ENCODE results near the gene KRTAP2-3.
"Not testable (repeated sequence)": the region's sequence is repeated elsewhere in the genome, so short reads cannot be mapped to it uniquely, and the experiment has no call there.

KRTAP2-3 gene

DNA sequence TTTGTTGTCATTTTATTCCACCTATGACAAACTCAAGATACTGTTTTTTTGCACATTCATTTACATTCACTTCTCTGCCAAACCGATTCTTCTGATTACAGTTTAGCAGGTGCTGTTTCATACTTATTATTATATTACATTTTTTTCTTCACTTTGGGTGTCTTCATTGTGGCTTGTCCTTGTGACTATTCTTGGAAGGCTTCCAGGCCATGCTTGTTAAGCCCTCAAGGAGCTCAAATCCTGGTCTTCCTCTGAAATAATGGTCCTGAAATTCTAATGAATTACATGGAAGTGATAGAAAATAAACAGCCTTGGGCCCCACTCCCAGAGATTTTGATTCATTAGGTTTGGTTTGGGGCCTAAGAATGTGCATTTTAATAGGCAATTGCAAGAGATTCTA, 4.4 kb upstream of the KRTAP2-3 start:
- DNase-seq (ENCODE audit: low read depth): no peak
- H3K4me3 ChIP-seq (ENCODE audit: low read depth, low read length): no peak overlapping the region
- TF ChIP-seq, protein P1, sequence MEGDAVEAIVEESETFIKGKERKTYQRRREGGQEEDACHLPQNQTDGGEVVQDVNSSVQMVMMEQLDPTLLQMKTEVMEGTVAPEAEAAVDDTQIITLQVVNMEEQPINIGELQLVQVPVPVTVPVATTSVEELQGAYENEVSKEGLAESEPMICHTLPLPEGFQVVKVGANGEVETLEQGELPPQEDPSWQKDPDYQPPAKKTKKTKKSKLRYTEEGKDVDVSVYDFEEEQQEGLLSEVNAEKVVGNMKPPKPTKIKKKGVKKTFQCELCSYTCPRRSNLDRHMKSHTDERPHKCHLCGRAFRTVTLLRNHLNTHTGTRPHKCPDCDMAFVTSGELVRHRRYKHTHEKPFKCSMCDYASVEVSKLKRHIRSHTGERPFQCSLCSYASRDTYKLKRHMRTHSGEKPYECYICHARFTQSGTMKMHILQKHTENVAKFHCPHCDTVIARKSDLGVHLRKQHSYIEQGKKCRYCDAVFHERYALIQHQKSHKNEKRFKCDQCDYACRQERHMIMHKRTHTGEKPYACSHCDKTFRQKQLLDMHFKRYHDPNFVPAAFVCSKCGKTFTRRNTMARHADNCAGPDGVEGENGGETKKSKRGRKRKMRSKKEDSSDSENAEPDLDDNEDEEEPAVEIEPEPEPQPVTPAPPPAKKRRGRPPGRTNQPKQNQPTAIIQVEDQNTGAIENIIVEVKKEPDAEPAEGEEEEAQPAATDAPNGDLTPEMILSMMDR (IDR thresholded peaks at IDR 0.05; ENCODE audit: low read depth, low read length): no peak
- no peak for TF ChIP-seq POLR2A (IDR thresholded peaks at IDR 0.05; ENCODE audit: extremely low read depth, insufficient read length)
- no peak for TF ChIP-seq MYC (IDR thresholded peaks at IDR 0.05; ENCODE audit: low read depth, low read length)
- TF ChIP-seq, protein P2, sequence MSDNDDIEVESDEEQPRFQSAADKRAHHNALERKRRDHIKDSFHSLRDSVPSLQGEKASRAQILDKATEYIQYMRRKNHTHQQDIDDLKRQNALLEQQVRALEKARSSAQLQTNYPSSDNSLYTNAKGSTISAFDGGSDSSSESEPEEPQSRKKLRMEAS (IDR thresholded peaks at IDR 0.05; ENCODE audit: low read depth, low read length): no peak

DNA sequence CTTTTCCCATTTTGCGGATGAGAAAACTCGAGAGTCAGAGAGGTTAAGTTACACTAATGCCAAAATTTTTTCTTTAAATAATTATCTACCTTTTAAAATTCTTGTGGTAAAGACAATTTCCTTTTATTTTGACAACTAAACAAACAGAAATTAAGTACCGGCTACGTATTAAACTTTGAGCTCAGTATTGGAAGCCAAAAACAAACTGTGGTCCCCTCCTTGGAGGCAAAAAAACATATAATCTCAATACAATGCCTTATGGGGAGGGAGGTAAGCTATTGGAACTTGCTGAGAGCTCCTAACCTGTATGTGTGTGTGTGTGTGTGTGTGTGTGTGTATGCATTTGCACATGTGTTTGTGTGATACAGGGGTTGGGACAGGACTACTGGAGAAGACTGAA, 3.5 kb upstream of the KRTAP2-3 start:
- no peak for DNase-seq (ENCODE audit: low read depth)
- TF ChIP-seq POLR2A (IDR thresholded peaks at IDR 0.05; ENCODE audit: extremely low read depth, insufficient read length): no peak
- TF ChIP-seq, protein P2 (IDR thresholded peaks at IDR 0.05; ENCODE audit: low read depth, low read length): no peak
- TF ChIP-seq, protein P1 (IDR thresholded peaks at IDR 0.05; ENCODE audit: low read depth, low read length): no peak
- TF ChIP-seq MYC (IDR thresholded peaks at IDR 0.05; ENCODE audit: low read depth, low read length): no peak
- H3K4me3 ChIP-seq (ENCODE audit: low read depth, low read length): no peak overlapping the region

DNA sequence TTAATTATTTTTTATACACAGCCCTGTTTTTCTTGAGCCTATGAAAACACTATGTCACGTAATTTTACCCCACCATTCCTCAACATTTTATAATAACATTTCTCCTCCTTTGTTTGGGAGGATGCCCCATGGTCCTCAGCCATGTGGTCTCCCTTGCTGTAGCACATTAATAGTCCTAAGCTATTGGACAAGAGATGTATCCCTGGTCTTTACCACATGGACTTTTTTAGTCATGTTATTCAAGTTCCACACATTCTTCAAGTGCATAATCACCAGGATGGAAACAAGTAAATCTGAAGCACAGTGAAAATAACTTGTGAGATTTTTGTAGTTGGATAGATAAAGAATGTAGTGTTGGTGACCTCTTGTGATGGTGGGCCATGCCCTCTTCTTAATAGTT, 2.0 kb upstream of the KRTAP2-3 start:
- no peak for DNase-seq (ENCODE audit: low read depth)
- H3K4me3 ChIP-seq (ENCODE audit: low read depth, low read length): no peak overlapping the region
- TF ChIP-seq, protein P2 (IDR thresholded peaks at IDR 0.05; ENCODE audit: low read depth, low read length): no peak
- TF ChIP-seq, protein P1 (IDR thresholded peaks at IDR 0.05; ENCODE audit: low read depth, low read length): no peak
- TF ChIP-seq POLR2A (IDR thresholded peaks at IDR 0.05; ENCODE audit: extremely low read depth, insufficient read length) (no peak), MYC (IDR thresholded peaks at IDR 0.05; ENCODE audit: low read depth, low read length) (no peak)

DNA sequence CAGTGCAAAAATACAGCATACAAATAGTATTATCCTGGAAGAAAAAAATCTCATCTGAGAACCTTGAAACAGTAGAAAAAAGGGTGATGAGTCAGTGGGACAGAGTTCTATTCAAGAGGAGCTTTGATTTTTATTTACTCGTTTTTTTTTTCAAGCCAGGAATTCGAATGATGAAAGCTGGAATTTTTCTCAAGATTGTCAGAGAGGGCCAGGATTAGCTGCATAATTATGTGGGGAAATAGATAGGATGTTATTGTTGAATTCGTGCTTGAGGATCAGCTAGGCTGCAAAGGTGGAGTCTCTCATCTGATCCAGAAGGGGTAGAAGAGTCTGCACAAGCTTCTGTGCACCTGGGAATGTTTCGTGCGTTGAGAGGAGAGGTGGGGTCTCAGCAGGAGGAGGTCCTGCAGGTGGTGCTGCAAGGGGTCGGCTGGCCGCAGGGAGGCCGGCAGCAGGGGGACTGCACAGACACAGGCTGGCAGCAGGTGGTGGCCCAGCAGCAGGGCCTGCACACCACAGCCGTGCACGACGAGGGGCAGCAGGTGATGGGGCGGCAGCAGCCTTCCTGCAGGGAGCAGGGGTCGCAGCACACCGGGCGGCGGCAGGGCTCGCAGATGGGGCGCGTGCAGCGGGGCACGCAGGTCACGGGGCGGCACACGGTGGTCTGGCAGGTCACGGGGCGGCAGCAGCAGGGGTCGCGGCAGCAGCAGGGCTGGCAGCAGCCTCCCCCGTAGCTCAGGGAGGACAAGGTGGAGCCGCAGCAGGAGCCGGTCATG, 450 bp downstream of the KRTAP2-3 start:
- not testable (repeated sequence) for H3K4me3 ChIP-seq (ENCODE audit: low read depth, low read length); DNase-seq (ENCODE audit: low read depth)

DNA sequence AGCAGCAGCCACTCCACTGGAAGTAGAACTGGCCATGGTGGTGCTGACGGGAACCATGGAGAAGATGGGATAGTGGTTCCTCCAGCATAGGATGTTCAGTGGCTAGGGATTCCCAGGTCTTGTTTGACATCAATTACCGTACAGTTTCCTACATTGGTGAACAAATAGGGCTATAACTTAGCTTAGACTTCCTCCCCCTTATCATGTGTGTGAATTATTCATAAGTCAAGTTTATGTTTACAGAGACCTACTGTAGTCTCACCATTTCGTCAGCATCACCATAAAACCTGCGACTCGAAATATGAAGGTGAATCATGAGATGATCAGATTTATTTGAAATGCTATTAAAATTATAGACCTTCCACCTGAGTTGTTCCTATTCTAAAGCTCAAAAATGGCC, 1.2 kb downstream of the KRTAP2-3 start:
- H3K4me3 ChIP-seq (ENCODE audit: low read depth, low read length): no peak overlapping the region
- TF ChIP-seq, protein P1 (IDR thresholded peaks at IDR 0.05; ENCODE audit: low read depth, low read length): no peak
- TF ChIP-seq, protein P2 (IDR thresholded peaks at IDR 0.05; ENCODE audit: low read depth, low read length): no peak
- no peak for TF ChIP-seq POLR2A (IDR thresholded peaks at IDR 0.05; ENCODE audit: extremely low read depth, insufficient read length)
- TF ChIP-seq MYC (IDR thresholded peaks at IDR 0.05; ENCODE audit: low read depth, low read length): no peak
- no peak for DNase-seq (ENCODE audit: low read depth)

DNA sequence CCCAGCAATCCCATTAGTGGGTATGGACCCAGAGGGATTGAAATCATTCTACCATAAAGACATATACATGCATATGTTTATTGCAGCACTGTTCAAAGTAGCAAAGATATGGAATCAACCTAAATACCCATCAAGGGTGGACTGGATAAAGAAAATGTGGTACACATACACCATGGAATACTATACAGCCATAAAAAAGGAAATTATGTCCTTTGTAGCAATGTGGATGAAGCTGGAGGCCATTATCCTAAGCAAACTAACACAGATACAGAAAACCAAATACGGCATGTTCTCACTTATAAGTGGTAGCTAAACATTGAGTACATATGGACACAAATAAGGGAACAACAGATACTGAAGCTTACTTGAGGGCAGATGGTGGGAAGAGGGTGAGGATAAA, 2.4 kb downstream of the KRTAP2-3 start:
- TF ChIP-seq, protein P2 (IDR thresholded peaks at IDR 0.05; ENCODE audit: low read depth, low read length): no peak
- TF ChIP-seq MYC (IDR thresholded peaks at IDR 0.05; ENCODE audit: low read depth, low read length): no peak
- no peak for TF ChIP-seq POLR2A (IDR thresholded peaks at IDR 0.05; ENCODE audit: extremely low read depth, insufficient read length)
- TF ChIP-seq, protein P1 (IDR thresholded peaks at IDR 0.05; ENCODE audit: low read depth, low read length): no peak
- DNase-seq (ENCODE audit: low read depth): no peak
- H3K4me3 ChIP-seq (ENCODE audit: low read depth, low read length): no peak overlapping the region

DNA sequence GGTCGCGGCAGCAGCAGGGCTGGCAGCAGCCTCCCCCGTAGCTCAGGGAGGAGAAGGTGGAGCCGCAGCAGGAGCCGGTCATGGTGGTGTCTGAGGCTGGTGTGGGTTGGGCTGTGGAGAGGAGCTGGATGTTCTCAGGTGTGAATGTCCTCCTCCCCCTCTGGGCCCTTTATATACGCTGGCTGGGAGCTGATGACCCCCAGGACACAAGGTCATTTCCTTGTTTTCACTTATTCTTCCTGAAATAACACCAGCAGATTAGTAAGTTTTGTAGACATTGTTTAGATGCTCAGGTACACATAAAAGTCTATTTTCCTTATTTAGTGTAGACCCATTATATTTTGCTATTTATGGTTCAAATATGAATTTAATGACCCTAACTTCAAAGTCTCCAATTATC, 4.8 kb downstream of the KRTAP2-3 start, which contains the start of gene KRTAP2-2:
KRTAP2-2 (minus strand) TSS at position 101 of the 400 bp plus-strand sequence; CDS start at position 82, 19 bp downstream.
- DNase-seq (ENCODE audit: low read depth); H3K4me3 ChIP-seq (ENCODE audit: low read depth, low read length): not testable (repeated sequence)

DNA sequence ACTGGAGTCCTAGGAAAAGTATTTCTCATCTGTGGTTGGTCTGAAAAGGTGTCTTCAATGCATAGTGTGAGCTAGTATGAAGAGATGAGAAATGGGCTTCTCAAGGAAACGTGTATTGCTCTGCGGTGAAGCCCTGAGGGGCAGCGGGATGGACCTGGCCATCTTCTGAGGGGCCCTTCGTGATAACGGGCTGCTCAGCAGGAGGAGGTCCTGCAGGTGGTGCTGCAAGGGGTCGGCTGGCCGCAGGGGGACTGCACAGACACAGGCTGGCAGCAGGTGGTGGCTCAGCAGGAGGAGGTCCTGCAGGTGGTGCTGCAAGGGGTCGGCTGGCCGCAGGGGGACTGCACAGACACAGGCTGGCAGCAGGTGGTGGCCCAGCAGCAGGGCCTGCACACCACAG, 5.4 kb downstream of the KRTAP2-3 start:
- DNase-seq (ENCODE audit: low read depth); H3K4me3 ChIP-seq (ENCODE audit: low read depth, low read length): not testable (repeated sequence)
